GM19099 (cell line): ENCODE measurements around the gene KRT37.

ENCODE experiments used
- POLR2A ChIP-seq: IDR thresholded peaks from 3 replicates; pipeline ENCODE4 v1.6.1; 2011; ENCODE audit warnings: low read depth; ENCODE audit not compliant: insufficient read length; ENCODE audit errors: extremely low read depth

Gene KRT37

GRCh38 chr17:41424111-41424635 lies at the start of gene KRT37:
Gene KRT37 (minus strand): TSS chr17:41424585. CDS start chr17:41424523, 62 bp downstream.
- TF ChIP-seq POLR2A, result no peak

GRCh38 chr17:41468346-41468745 lies 44.0 kb upstream of the KRT37 start:
- TF ChIP-seq POLR2A, result no peak

GRCh38 chr17:41467561-41467960 lies 43.2 kb upstream of the KRT37 start:
- TF ChIP-seq POLR2A, result no peak

- TF ChIP-seq POLR2A, result no peak
These were observed 42.6 kb upstream of the KRT37 start, which contains the start of gene KRT32 for GRCh38 chr17:41466988-41467387. Gene KRT32 (minus strand): TSS chr17:41467386. CDS start chr17:41467325, 61 bp downstream.

GRCh38 chr17:41464682-41465081 lies 40.3 kb upstream of the KRT37 start:
- TF ChIP-seq POLR2A, result no peak

- no peak for TF ChIP-seq POLR2A
These were observed 39.8 kb upstream of the KRT37 start for GRCh38 chr17:41464173-41464572.

GRCh38 chr17:41463746-41464145 lies 39.4 kb upstream of the KRT37 start:
- TF ChIP-seq POLR2A, result no peak

- no peak for TF ChIP-seq POLR2A
These were observed 38.3 kb upstream of the KRT37 start for GRCh38 chr17:41462705-41463104.

GRCh38 chr17:41457676-41458075 lies 33.3 kb upstream of the KRT37 start:
- TF ChIP-seq POLR2A, result no peak

GRCh38 chr17:41456204-41456603 lies 31.8 kb upstream of the KRT37 start:
- TF ChIP-seq POLR2A, result no peak

GRCh38 chr17:41455236-41455635 lies 30.9 kb upstream of the KRT37 start:
- no peak for TF ChIP-seq POLR2A

- TF ChIP-seq POLR2A, result no peak
These were observed 28.7 kb upstream of the KRT37 start for GRCh38 chr17:41453066-41453465.

- no peak for TF ChIP-seq POLR2A
These were observed 27.9 kb upstream of the KRT37 start for GRCh38 chr17:41452281-41452680.

- TF ChIP-seq POLR2A, result no peak
These were observed 26.9 kb upstream of the KRT37 start for GRCh38 chr17:41451154-41451728.

GRCh38 chr17:41449008-41449407 lies 24.6 kb upstream of the KRT37 start:
- no peak for TF ChIP-seq POLR2A

GRCh38 chr17:41448506-41448905 lies 24.1 kb upstream of the KRT37 start:
- no peak for TF ChIP-seq POLR2A

- TF ChIP-seq POLR2A, result no peak
These were observed 22.4 kb upstream of the KRT37 start for GRCh38 chr17:41446806-41447205.
